Measurements from ENCODE around the gene HDLBP.

The HDLBP gene

DNA sequence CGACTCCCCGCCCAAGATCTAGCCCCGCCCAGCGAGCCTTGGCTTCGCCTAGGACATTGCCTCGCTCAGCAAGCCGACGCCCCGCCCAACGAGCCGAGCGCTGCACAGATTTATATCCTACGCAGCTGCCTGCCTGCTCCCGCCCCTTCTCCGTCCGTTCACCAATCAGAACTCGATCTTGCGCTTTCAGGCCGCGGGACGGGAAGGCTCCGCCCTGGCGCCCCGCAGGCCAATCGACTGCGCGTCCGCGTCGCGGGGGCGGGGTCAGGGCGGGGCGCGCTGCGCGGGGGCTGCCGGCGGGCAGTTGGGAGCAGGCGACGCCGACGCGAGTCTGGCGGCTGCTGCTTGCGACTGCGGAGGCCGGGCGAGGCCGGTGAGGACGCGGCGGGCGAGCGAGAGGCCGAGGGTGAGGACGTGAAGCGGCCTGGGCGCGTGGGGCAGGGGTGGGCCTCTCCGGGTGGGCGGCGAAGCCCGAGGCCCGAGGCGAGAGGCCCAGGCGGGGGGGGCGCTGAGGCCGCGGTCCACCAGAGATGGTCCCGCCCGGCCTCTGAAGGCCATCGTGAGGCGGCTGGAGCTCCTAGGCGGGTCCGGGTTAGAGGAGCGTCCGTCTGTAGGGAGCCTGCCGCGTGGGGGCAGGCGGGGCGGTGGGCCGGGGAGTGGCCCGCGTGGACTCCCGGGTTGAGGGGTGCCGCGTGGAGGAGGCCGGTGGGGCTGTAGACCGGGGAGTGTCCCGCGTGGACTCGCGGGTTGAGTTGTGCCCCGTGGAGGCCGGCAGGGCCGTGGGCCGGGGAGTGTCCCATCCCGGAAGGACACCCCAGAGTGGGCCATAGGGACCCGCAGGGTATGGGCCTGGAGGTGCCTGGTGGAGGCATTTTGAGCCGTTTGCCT lies 40.8 kb upstream of the HDLBP start, which contains the start of gene FARP2:
FARP2 (plus strand) TSS at position 303 of the 888 bp plus-strand sequence. CDS start 16,823 bp downstream, outside the sequence.
- peak within 1 kb of the TSS; percentile 87 for H3K27ac ChIP-seq
- TF ChIP-seq ZFX (IDR thresholded peaks at IDR 0.05) = peak; percentile 85
- TF ChIP-seq, protein P1, sequence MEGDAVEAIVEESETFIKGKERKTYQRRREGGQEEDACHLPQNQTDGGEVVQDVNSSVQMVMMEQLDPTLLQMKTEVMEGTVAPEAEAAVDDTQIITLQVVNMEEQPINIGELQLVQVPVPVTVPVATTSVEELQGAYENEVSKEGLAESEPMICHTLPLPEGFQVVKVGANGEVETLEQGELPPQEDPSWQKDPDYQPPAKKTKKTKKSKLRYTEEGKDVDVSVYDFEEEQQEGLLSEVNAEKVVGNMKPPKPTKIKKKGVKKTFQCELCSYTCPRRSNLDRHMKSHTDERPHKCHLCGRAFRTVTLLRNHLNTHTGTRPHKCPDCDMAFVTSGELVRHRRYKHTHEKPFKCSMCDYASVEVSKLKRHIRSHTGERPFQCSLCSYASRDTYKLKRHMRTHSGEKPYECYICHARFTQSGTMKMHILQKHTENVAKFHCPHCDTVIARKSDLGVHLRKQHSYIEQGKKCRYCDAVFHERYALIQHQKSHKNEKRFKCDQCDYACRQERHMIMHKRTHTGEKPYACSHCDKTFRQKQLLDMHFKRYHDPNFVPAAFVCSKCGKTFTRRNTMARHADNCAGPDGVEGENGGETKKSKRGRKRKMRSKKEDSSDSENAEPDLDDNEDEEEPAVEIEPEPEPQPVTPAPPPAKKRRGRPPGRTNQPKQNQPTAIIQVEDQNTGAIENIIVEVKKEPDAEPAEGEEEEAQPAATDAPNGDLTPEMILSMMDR (conservative IDR thresholded peaks at IDR 0.05) = no peak

DNA sequence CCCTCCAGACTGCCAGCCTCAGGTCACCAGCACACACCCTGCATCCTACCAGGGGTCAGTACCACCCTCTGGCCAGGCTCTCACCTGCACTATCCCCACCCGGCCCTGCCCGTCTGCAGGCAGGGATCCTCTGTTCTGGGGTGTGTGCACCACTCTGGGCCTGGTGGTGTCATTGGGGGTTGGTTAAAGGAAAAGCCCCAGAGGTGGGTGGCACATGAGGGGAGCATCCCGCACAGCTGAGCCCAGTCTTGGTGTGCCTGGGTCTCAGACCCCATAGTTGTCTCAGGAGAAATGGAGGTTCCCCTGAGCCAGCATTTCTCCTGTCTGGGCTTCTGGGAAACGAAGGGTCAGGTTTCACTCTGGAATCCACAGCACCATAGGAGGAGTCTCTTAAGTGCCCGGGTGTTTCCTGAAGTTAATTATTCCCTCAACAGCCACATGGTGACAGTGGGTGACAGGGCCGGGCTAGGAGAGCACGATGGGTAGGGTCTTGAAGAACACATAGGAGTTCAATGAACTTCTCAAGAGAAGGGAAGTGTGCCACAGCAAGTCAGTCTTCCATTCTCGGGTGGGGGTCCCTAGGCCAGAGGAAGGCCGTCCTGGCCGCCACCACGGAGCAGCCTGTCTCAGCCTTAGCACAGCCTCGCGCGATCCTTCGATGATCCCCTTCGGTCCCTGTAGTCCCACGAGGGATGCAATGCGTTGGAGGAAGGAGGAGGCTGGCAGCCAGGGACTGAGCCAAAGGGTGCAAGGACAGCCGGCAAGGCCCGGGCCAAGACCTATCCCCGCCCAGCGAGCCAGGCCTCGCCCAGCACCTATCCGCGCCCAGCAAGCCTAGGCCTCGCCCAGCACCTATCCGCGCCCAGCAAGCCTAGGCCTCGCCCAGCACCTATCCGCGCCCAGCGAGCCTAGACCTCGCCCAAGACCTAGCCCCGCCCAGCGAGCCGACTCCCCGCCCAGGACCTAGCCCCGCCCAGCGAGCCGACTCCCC lies 39.5 kb upstream of the HDLBP start:
- H3K27ac ChIP-seq = peak overlapping the region; percentile 79
- TF ChIP-seq ZFX (IDR thresholded peaks at IDR 0.05) = no peak
- TF ChIP-seq, protein P1 (conservative IDR thresholded peaks at IDR 0.05) = no peak; the same call in 1 of the 2 replicates

DNA sequence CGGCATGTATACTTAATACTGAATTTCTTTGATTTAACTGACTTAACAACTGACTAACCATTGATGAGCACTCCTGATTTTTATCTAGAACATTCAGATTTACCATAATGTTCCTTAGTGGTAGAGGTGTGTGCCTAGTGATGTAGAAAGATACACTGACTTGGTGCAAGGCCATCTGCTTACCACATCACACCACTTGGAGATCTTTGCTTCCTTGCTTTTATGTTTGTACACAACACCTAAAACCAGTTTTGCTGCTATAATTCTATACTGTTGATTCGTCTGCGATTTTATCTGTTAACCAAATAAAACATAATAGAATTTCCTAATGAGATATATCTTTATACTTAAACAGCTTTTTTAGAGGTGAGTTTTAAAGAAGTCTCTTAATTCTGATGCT lies 36.8 kb upstream of the HDLBP start:
- TF ChIP-seq, protein P1 (conservative IDR thresholded peaks at IDR 0.05) = no peak
- no peak for TF ChIP-seq ZFX (IDR thresholded peaks at IDR 0.05)
- H3K27ac ChIP-seq = no peak overlapping the region

DNA sequence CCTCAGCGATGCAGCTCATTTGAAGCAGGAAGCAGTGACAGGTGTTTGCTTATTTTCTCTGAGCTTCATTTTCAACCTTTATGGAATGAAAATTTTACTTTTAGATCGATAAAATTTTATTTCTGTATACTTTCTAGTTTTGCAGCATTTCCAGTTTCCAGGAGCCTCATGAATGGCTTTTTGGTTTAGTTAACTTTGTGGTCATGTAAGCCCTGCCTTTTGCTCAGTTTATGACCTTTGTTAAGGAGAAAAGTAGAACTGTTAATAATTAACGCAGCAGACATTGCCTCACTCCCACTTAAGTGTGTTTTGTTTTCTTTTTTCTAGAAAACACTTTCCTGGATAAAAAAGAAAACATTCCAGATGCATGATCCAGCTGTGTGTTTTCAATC lies 36.2 kb upstream of the HDLBP start:
- TF ChIP-seq, protein P1 (conservative IDR thresholded peaks at IDR 0.05) = no peak
- no peak for TF ChIP-seq ZFX (IDR thresholded peaks at IDR 0.05)
- peak overlapping the region; percentile 51; the same call in 1 of the 2 replicates for H3K27ac ChIP-seq

DNA sequence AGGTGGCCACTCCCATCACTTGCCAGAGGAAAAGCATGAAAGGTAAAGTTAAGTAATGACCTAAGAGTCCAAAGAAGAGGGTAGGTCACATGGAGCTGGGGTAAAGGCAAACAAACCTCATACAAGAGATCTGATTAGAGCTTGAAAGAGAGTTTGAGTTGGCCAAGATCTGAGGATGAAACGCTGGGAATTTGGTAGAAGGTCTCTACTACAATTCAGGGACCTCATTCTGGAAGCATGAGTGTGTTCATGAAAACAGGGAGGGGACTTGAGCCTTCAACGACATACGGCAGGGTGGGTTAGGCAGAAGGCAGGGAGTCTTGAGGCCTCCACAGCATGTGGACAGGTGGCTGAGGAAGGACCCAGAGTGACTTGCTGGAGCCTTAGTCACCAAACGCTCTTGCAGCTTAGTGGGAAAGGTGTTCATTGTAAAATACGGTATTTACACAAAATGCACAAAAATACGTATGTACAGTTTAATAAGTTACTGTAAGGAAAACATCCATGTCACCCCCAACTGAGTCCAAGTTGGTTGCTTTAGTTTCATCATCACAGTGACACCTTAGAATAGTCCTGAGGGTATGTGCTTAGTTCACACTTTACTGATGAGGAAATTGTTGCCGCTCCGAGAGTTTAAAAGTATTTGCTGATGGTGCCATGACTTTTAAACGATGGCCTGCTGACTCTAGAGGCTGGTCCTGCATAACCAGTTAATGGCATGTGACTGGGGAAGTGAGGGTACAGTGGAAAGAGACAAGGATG lies 35.6 kb upstream of the HDLBP start:
- TF ChIP-seq ZFX (IDR thresholded peaks at IDR 0.05) = no peak
- TF ChIP-seq, protein P1 (conservative IDR thresholded peaks at IDR 0.05) = no peak
- peak overlapping the region; percentile 51 for H3K27ac ChIP-seq

DNA sequence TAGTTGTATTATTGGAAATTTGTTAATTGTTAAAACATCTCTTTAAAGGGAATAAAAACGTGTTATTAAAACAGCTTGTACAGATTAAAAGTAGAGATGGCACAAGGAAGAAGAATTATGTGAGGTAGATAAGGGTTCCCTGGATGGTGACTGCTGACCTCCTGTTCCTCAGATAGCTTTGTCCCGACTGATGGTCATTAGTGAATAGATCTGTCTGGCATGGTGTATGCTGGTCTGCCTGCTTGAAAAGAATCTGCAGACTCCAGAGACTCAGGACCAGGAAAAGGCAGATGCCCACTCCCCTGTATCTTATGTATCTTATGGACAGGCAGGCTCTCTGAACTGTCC lies 35.0 kb upstream of the HDLBP start:
- peak overlapping the region; percentile 51; the same call in 1 of the 2 replicates for H3K27ac ChIP-seq
- TF ChIP-seq ZFX (IDR thresholded peaks at IDR 0.05) = no peak
- TF ChIP-seq, protein P1 (conservative IDR thresholded peaks at IDR 0.05) = no peak

Measured in C4-2B (cell line).